Measurements from ENCODE around the gene PDILT.
"Not testable (repeated sequence)": the region's sequence is repeated elsewhere in the genome, so short reads cannot be mapped to it uniquely, and the experiment has no call there.

- not testable (repeated sequence) for TF ChIP-seq POLR2A, CTCF (IDR thresholded peaks at IDR 0.05)
These were observed 25.9 kb upstream of the PDILT start for GRCh38 chr16:20430480-20430879.
